Superior temporal gyrus (tissue), 1 donor: ENCODE results near the gene CACNA1G.

ENCODE experiments used
- DNase-seq: peaks from one replicate; pipeline ENCODE4 v3.0.0-alpha.2; 2016; ENCODE audit errors: extremely low spot score

Gene CACNA1G

GRCh38 chr17:50651661-50652060 is 91.1 kb downstream of the CACNA1G start:
- no peak for DNase-seq

GRCh38 chr17:50653738-50654137 is 93.2 kb downstream of the CACNA1G start:
- DNase-seq, result no peak

- DNase-seq, result no peak
Measured at GRCh38 chr17:50656509-50656908, 96.0 kb downstream of the CACNA1G start.

- DNase-seq, result no peak
Measured at GRCh38 chr17:50657054-50657453, 96.5 kb downstream of the CACNA1G start.

GRCh38 chr17:50657627-50658026 is 97.1 kb downstream of the CACNA1G start:
- DNase-seq, result no peak

- DNase-seq, result no peak
Measured at GRCh38 chr17:50658616-50659015, 98.1 kb downstream of the CACNA1G start.

GRCh38 chr17:50659179-50659578 is 98.7 kb downstream of the CACNA1G start:
- no peak for DNase-seq

- DNase-seq, result no peak
Measured at GRCh38 chr17:50660042-50660886, 99.7 kb downstream of the CACNA1G start.

- no peak for DNase-seq
Measured at GRCh38 chr17:50660887-50661345, 100.4 kb downstream of the CACNA1G start.

GRCh38 chr17:50661348-50661747 is 100.8 kb downstream of the CACNA1G start:
- no peak for DNase-seq

GRCh38 chr17:50661795-50662391 is 101.4 kb downstream of the CACNA1G start:
- DNase-seq, result no peak

- DNase-seq, result no peak
Measured at GRCh38 chr17:50662632-50663225, 102.2 kb downstream of the CACNA1G start.

GRCh38 chr17:50663812-50664374 is 103.4 kb downstream of the CACNA1G start:
- no peak for DNase-seq

GRCh38 chr17:50664788-50665458 is 104.4 kb downstream of the CACNA1G start:
- no peak for DNase-seq

- no peak for DNase-seq
Measured at GRCh38 chr17:50665838-50666237, 105.3 kb downstream of the CACNA1G start.

- DNase-seq, result no peak
Measured at GRCh38 chr17:50666316-50666715, 105.8 kb downstream of the CACNA1G start.

- DNase-seq, result no peak
Measured at GRCh38 chr17:50667259-50668024, 106.9 kb downstream of the CACNA1G start.

- DNase-seq, result no peak
Measured at GRCh38 chr17:50668025-50668837, 107.7 kb downstream of the CACNA1G start.

- DNase-seq, result no peak
Measured at GRCh38 chr17:50668838-50669581, 108.5 kb downstream of the CACNA1G start.

GRCh38 chr17:50672071-50672470 is 111.6 kb downstream of the CACNA1G start:
- DNase-seq, result no peak
